Stimulated activated CD8-positive, alpha-beta memory T cell treated with anti-CD3 and anti-CD28 coated beads, Interleukin-7, amount 100 ng/mL, for 48 hours (primary cell): ENCODE data around the gene RHEB.
A peak's percentile ranks its signal among the peaks of the same experiment; 100 is the strongest.

ENCODE experiments used
- DNase-seq, 2 donors: peaks; one replicate each; pipeline ENCODE4 v3.0.0-alpha.2; 2020; ENCODE audit warnings: low read depth in 1 of 2; ENCODE audit errors: extremely low read depth in 1 of 2

The RHEB gene

DNA sequence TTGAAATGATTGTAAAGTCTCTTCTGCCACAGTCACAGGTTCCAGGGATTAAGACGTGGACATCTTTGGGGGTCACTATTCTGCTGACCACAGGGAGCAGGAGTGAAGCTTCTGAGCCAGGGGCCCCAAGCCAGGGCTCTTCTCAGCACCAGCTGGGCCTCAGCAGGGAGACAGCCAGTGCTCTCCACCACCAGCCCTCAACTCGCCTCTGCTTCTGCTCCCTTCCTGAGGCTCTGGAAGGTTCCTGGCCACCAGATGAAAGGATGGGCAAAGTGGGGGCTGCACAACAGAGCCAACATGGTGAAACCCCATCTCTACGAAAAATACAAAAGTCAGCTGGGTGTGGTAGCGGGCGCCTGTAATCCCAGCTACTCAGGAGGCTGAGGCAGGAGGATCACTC lies 68.5 kb downstream of the RHEB start:
- no peak for DNase-seq

DNA sequence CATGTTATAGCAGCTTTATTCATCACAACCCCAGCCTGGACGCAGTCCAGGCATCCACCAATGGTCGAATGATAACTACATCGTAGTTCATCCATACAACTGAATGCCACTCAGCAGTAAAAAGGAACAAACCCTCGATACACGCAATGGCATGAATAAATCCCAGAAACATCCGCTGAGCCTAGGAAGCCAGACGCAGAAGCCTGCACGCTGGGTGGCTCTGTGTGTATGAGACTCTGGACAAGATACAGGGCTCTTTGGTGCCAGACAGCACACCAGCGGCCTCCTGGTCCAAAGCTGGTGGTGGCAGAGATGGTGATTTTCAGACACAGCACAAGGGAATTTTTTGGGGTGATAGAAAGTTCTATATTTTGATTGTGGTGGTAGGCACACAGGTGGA lies 69.7 kb downstream of the RHEB start:
- no peak for DNase-seq

DNA sequence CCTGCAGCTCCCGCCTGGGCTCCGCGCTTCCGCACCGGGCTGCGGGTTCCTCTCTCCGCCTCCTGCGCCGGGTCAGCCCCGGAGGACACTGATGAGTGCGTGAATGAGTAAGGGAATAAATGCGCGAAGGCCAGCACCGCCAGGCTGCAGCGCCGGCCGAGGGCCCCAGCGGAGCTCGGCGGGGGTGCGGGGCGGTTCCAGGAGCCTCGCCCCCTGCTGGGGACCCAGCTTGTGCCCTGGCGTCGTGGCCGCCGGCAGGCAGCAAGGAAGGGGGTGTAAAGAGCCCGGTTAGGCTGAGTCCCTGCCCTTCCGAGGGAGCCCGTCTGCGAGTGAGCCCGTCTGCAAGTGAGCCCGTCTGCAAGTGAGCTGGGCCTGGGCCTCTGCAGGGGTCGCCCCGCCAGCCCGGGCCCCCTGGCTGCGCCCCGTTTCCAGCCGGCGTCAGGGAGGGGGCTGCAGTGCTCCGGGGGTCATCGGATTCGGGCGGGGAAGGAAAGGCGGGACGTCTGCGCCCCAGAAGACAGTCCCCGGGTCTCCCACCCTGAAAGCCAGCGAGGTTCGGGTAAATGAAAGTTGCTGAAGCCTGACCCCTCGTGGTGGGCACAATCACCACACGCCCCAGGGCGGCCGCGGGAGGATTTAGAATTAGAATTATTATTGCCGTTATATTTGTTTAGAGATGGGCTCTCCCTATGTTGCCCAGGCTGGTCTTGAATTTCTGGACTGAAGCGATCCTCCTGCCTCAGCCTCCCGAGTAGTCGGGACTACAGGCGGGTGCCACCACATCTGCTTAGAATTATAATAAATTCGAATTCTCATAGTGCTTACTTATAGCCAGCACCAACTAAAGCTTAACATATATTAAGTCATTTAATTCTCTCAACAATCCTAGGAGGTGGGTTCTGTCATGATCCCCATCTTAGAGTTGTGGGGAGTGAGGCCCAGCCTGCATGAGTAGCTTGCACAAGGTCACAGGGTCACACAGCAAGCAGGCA lies 71.1 kb downstream of the RHEB start:
- DNase-seq = peak in 1 of 2 donors; percentile 45

DNA sequence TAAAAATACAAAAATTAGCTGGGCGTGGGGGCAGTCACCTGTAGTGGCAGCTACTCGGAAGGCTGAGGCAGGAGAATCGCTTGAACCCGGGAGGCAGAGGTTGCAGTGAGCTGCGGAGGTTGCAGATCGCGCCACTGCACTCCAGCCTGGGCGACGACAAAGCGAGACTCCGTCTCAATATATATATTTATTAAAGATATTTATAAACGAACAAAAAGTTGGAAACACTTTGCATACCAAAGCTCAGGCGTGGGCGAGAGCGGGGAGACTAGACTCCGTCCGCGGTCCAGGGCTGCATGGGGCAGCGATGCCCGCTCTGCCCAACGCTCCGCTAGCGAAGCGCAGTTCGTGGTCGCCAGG lies 71.8 kb downstream of the RHEB start:
- no peak for DNase-seq

DNA sequence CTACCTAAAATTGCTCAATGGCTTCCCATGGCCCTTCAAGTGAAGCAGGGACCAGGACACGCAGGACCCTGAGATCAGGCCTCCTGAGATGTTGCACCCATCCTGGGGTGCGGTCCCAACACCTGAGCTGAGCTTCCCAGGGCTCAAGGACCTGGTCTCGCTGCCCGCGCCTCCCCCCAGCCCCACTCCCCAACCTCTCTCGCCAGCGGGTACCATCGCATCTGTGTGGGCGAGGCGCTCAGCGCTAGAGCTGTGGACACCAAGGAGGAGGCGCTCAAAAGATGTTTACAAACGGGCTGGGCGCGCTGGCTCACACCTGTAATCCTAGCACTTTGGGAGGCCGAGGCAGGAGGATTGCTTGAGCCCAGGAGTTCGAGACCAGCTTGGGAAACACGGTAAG lies 72.4 kb downstream of the RHEB start:
- DNase-seq = no peak

DNA sequence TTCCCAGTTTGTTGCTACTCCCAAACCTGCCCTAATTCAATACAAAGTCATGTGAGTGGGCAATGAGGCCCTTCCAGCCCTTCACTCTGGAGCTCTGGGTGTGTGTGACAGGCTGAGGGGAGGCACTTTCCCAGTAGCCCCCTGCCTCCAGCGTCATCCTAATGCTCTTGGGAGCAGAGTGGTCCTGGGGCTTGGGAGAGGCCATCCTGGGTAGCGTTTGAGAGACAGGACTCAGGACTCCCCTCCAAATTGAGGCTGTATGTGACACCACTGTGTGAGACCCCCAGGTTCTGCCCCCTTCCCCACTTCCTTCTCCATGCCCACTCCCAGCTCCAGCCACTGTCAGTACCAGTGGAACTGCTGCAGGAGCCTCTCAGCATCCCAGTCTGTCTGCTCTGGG lies 73.3 kb downstream of the RHEB start:
- no peak for DNase-seq

DNA sequence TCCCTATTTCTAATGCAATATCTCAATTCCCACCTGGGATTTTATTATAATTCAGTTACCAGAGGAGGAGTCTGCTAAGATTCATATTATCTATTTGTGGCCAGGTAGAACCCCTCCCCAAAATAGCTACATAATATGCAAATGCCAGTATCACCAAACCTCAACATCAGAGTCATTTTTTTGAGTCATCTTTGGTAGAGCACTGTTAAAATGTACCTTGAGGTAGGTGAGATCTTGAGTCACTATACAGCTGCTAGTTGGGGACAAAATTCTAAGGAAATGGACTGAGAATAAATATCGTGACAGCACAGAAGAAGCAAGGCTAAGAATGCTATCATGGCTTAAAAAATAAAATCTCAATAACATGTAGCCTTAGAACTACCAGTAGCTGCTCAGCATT lies 75.1 kb downstream of the RHEB start:
- DNase-seq = no peak

DNA sequence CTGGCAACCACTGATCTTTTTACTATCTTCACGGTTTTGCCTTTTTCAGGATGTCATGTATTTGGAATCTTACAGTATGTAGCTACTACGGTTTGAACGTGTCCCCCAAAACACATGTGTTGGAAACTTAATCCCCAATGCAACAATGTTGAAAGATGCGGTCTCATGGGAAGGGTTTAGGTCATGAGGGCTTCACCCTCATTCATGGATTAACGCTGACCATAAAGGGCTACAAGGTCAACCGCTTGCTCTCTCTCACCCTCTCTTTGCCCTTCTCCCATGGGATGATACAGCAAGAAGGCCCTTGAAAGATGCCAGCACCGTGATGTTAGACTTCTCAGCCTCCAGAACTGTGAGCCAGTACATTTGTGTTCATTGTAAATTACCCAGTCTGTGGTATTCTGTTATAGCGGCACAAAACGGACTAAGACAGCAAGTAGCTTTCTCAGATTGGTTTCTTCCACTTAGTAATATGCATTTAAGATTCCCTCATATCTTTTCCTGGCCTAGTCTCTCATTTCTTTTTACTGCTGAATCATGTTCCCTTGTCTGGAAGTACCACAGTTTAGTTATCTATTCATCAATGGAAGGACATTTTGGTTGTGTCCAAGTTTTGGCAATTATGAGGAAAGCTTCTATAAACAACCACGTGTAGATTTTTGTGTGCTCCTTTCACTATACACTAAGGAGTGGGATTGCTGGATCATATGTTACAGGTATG lies 76.8 kb downstream of the RHEB start:
- DNase-seq = no peak

DNA sequence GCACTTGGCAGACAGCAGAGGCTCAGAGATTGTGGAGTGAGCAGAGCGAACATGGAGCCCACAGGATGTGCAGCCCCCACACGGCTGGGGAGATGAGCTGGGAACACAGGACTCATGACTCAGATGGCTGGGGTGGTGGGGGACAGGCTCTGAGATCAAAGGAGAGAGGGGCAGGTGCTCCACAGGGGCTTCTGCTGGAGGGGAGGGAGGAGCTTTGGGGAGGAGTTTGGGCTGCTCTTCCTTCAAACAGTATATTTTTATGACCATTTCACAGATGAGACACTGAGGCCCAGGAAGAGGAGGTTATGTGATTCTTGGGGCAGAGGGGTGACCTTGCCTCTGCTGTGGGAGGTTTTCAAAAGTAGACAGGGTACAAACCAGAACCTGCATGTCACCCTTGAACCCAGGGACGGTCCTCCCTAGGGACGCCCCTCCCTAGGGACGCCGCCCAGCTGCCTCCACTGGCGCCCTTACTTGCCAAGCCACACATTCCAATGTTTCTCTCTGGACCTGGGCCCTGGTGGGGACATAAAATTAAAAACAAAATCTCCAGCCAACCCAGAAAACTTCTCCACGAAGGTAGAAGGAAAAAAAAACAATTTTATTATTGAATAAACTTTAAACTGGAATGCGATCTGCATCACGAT lies 78.8 kb downstream of the RHEB start:
- DNase-seq = no peak

DNA sequence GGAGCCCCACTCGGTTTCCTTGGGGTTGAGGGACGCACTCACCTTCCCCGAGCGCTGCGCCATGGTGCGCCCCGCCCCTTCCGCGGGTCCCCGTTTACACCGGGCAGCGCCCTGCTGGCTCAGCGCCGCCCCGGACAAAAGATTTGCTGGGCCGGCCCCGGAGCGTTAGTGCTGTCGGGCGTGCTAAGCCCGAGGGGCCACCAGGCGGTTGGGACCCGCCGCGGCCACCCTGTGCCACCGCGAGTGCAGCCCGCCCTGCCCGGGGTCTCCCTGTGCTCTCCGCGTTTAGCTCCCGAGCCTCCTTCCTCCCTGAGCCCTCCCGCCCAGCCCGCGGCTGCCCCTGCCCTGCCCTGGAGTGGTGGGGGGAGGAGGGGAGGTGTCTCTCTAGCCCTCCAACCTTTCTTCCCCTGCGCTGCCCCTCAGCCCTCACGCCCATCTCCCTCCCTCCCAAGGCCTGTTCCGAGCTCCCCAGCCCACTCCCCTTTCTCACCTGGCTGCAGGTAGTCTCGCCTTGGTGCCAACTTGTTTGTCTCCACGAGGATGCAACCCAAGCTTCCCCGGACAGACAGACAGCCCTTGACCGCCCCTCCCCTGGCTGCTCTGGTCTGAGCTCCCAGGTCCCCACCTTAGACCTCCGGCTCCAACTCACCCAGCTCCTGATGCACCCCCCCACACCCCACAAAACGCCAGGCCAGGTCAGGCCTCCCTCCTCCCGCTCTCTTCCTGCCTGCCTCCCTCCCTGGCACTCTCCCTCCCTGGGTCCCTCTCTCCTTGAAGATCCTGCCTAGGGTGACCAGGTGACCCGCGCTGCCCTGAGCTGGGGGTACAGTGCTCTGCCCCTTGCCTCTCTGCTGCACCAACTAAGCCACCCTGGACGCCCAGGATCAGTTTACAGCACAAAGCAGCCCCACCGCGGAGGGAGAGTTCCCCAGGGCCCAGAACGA lies 79.6 kb downstream of the RHEB start, which contains the start of gene CRYGN:
TSS of gene CRYGN (minus strand) at position 287 of the 944 bp plus-strand sequence. CDS start at position 63, 224 bp downstream.
- DNase-seq = no peak

DNA sequence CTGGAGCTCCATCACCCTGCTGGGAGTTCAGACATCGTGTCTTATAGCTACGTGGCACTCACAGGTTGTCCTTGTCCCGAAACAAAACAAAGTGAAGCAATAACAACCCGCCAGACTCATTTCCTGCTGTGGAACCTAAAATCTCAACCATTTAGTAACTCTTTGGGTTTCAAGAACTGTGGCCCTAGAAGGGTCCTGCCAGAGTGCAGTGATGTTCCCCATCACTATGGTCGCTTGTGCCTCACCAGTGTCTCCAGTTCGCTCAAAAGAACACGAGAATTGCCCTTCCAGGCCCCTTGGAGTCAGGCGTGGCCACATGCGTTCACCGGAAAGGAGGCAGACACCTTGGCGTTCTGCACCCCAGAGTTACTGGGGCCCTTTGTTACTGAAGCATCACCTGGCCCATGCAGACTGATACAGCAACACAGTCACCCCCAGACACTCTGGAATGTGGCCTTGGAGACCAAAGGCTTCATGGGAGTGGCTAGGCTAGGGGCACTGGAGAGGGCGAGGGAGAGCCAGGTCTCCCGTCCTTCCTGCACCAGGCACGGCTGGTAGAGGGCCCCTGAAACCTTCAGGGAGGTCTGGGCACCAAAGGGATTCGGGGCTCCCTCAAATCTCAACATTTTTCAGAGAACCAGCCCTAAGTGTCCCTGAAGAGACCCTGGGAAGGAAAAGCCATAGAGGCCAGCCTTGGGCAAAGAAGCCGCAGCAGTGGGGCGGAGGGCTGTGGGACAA lies 80.7 kb downstream of the RHEB start:
- no peak for DNase-seq

DNA sequence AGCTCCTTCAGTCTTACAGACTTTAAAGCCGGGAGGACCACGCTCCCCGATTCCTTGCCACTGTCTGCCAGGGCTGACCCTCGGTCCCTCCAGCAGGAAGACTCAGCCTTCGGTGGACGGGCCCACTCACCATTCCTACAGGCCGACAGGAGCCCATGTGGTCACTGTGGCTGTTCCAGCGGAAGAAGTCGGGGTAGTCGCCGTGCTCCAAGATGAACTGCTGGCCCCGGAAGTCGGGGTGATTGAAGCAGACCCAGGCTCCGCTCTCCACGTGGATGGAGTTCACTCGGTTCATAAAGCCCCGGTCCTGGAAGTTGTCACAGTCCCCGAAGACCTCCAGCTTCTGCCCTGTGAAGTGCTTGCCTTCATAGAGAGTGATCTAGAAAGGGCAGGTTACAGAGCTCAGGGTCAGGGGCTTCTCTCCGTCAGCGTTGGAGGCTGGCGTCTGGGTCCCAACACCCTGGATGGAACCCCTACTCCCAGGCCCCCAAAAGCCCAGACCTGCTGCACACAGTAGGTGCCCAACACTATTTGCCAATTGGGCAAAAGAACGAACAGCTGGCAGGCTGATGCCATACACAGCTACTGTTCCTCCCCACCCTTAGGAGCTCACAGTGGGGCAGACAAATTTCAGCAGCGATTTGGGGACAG lies 81.7 kb downstream of the RHEB start:
- DNase-seq = no peak

DNA sequence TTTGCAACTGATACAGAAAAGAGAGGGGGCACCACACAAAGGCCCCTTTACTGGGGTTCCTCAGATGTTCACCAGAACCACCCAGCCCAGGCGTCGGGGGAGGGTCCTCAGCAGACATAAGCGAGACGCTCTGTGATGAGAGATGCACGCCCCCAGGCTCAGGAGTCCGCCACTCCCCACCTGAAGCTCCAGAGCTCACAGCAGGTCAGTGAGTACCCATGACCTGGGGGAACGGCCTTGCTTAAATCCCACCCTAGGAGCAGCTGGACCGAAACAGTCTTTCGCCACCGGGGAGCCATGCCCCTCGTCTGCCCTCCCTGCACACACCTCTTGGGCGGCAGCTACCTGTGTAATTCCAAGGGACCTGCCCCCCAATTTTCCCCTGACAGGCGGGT lies 82.5 kb downstream of the RHEB start:
- no peak for DNase-seq

DNA sequence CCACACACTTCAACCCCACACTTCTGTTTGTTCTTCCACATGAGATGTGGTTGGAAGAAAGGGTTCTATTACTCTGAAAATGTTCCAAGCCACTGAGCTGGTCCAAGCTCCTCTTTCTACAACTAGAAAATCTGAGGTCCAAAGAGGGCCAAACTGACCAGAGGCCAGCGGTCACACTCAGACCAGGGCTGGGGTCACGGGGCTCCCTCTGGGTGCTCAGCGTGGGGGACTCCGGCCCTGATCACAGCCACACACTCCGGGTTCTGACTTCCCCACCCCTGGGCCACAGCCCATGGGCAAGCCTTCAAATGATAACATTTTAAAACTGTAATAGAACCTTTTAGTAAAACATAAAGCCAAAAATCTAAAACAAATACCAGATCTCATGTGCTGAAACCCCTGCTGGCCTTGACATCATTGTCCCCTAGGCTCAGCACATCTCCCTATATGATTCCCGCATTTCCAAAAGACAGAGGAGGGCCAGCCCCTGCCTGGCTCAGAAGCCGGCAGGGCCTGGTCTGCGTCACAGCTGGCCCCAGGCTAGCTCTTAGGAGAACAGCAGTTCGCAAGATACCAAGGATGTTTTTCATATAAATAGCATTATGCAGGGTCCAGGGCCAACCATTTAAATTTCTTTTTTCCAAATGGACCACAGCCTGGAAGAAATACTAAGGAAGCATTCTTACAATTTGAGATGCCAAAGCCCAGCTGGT lies 83.1 kb downstream of the RHEB start:
- DNase-seq = no peak

DNA sequence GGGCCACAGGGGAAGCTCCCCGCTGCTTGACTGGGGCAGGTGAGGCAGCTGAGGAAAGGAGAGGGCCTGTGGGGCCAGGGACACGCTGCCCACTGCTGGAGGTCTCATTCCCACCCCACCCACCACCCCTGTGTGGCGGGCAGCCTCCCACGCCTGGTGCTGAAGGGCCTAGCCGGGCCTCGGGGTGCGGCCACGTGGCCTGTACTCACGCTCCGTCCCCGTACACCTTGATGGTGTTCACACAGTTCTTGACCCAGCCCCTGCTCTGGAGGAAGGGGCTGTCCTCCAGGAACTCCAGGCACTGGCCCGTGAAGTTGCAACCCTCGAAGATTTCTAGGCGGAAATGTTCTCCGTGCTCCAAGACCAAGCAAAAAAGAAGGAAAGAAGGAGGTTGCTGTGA lies 83.7 kb downstream of the RHEB start:
- no peak for DNase-seq

DNA sequence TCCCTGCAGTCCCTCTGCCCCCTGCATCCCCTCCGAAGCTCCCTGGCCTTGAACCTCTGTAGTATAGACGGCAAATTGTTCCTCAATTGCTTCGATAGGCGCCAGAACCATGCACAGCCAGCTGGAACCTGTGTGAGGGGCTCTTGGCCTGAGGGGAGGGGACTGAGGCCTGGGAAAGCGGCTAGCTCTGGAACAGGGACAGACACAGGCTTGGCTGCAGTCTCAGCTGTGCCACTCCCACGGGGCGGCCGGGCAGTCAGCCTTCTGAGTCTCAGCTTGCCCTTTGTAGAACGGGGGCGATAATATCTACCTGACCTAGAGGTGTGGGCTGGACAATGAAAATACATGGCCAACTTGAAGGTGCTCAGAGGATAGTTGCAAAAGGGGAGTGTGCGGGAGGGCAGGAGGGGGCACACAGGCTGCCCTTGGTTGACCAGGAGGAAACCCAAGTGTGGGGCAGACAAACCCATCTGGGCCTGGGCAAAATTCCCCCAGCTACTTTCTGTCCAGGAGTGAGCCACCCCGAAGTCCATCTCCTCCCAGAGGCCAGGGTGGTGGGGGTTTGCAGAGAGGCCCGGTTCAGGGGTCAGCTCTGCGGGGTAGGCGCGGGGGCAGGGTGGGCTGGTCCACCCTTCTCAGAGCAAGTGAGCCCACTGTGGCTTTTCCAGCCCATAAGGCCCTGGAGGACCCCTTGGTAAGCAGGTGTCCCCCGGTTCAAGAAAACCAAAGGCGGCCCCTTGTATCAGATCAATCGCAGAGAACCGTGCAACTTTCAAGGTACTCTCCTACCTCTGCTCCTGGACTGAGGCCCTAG lies 84.4 kb downstream of the RHEB start:
- no peak for DNase-seq

DNA sequence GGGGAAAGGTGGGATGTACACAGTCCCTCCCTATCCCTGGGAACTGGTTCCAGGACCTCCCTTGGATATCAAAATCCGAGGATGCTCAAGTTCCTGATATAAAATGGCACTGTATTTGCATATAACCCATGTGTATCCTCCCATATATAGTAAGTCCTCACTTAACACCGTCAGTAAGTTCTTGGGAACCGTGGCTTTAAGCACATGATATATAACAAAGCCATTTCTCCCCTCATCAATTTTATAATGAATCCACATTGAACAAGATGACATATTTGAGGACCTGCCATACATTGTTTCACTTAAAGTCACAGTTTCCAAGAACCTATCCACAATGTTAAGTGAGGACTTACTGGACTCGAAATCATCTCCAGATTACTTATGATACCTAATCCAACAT lies 85.1 kb downstream of the RHEB start:
- DNase-seq = no peak
